HG03108 (cell line): ENCODE measurements around the gene TLX2.

Source experiments
- ATAC-seq: cut with Tn5 transposase; IDR thresholded peaks from one replicate; pipeline ENCODE4 v1.9.1; 2021; ENCODE audit warnings: moderate library complexity; ENCODE audit not compliant: unreplicated experiment

The TLX2 gene

DNA sequence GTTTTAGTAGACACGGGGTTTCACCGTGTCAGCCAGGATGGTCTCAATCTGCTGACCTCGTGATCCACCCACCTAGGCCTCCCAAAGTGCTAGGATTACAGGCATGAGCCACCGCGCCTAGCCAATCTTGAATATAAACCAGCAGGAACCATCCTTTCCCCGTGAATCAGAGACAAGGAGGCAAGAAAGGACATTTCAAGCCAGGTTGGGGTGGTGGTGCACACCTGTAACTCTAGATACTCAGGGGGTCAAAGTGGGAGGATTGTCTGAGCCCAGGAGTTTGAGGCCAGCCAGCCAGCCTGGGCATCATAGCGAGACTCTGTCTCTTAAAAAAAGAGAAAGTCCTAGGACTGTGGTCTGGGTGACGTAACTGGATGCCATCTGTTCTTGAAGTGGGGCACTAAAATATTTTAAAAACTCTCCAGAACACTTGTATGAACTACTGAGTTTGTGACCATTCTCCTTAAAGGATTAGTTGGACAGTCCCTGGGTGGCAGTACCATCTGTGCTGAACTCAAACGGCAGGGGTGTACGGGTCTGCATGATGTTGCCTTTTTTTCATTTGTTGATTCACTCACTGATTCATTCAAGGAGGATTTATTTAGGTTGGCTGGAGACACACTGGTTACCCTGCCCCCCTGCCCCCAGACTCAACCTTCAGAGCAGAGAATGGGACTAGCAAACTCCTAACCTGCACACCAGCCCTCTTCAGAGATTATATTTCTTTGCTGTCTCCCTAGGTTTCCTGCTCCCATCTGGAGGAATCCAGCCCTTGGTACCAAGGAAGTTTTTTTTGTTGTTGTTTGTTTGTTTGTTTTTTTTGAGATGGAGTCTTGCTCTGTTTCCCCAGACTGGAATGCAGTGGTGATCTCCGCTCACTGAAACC lies 2.9 kb upstream of the TLX2 start:
- ATAC-seq: no peak

- ATAC-seq: no peak
Measured at GRCh38 chr2:74512744-74513604, 1.3 kb upstream of the TLX2 start.

- ATAC-seq: no peak
Measured at GRCh38 chr2:74513605-74514367, 464 bp upstream of the TLX2 start.

GRCh38 chr2:74515271-74515980 lies 1.2 kb downstream of the TLX2 start:
- no peak for ATAC-seq

- no peak for ATAC-seq
Measured at GRCh38 chr2:74515981-74516633, 1.9 kb downstream of the TLX2 start.

GRCh38 chr2:74516650-74517049 lies 2.4 kb downstream of the TLX2 start:
- no peak for ATAC-seq

GRCh38 chr2:74522516-74522915 lies 8.3 kb downstream of the TLX2 start:
- no peak for ATAC-seq

GRCh38 chr2:74524005-74524404 lies 9.8 kb downstream of the TLX2 start:
- ATAC-seq: no peak

GRCh38 chr2:74524955-74525716 lies 10.9 kb downstream of the TLX2 start:
- no peak for ATAC-seq

DNA sequence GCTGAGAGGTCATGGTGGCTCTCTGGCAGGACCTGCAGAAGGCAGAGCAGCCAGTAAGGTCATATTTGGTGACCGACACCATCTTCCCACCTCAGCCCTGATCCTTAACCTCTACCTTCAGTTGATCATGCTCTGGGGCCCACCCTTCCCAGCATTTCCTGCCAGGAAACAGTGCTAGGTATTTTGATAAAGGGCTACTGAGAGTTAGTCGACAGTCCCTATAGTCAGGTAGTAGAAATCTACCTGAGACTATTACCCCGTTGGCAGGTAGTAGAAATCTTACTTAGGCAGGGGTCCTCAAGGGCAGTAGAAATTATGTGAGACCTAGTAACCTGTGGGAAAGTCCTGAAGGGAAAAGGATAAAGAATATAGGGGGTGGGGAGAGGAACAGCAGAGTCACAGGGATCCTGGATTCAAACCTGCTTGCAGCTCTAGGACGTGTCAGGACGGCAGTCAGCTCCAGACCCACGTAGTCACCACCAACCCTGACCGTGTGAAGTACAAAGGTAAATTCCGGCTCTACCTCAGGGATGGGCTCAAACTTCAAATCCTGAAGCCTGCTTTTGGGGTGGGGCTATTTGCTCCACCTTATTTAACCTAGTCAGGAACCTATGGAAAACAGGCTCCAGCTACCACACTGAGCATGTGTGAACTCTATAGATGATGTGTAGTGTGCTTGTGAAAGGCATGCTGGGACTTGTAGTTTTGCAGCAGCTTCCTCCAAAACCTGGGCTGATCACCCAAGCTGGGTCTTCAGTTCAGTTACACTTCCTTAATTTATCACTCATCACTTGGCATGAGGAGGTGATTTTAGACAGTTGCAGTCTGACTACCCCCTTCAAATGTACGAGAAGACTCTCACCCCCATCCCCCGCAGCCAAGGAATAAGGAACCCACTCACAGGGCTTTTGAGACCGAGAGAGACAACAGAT lies 11.7 kb downstream of the TLX2 start, which contains the start of gene DQX1:
Gene DQX1 (minus strand): TSS at position 515 of the 932 bp plus-strand sequence. CDS start 502 bp downstream, at position 13.
- ATAC-seq: no peak

- ATAC-seq: no peak
Measured at GRCh38 chr2:74526649-74527230, 12.5 kb downstream of the TLX2 start.

- no peak for ATAC-seq
Measured at GRCh38 chr2:74527741-74528140, 13.5 kb downstream of the TLX2 start.

GRCh38 chr2:74528600-74529356 lies 14.5 kb downstream of the TLX2 start:
- ATAC-seq: peak; percentile 0

DNA sequence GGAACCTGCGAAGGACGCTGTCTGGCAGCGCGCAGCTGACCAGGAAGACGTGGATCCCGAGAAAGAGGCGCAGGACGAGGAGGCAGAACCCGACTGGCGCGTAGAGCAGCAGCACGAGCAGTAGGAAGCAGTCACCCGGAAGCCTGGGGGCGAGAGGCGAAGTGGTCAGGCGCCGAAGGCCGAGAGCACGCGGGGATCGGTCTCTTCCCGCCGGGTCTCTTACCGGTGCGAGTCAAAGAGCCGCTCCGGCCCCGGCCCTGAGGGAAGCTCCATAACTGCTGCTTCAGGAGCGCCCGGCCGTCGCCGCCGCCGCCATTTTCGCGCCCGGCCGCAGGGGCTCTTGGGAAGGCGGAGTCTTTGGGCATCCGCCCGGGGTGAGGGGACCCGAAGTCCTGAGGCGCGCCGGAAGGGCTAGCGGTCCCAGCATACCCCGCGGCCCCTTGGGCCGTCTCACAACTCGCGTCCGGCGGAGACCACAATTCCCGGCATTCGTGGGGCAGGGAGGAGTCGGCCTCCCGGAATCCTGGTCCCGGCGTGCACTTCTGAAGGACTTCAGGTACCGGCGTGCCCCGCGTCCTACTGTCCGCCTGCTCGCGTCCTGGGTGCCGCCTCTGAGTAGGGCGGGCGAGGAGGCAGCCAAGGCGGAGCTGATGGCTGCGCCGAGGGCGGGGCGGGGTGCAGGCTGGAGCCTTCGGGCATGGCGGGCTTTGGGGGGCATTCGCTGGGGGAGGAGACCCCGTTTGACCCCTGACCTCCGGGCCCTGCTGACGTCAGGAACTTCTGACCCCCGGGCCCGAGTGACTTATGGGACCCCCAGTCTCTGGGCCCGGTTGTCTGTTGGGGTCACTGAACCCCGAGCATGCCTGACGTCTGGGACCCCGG lies 15.3 kb downstream of the TLX2 start, which contains the start of the genes AUP1 and HTRA2:
Gene AUP1 (minus strand): TSS at position 350 of the 882 bp plus-strand sequence. CDS start 77 bp downstream, at position 273.
Gene HTRA2 (plus strand): TSS at position 577 of the 882 bp plus-strand sequence. CDS start 74 bp downstream, at position 651.
- peak; percentile 78 for ATAC-seq
